Osteoblast (primary cell): Measurements from ENCODE around the gene INA. TPM values are rescaled to one million over a fixed set of nuclear protein-coding genes. Genes with fewer than 3 reads are reported as not detected.

ENCODE experiments used
- DNase-seq: peaks from one replicate; pipeline ENCODE4 v3.0.0; 2011; ENCODE audit warnings: low spot score, mixed read lengths; ENCODE audit not compliant: insufficient read length; ENCODE audit errors: missing footprints
- H2AFZ ChIP-seq: 2 replicates; pipeline ENCODE4 v1.6.0; 2011; ENCODE audit warnings: mild to moderate bottlenecking, low read length
- H3K27ac ChIP-seq: 2 replicates; pipeline ENCODE4 v1.5.1; 2011; ENCODE audit warnings: mild to moderate bottlenecking, low read depth, low read length, moderate library complexity
- H3K27me3 ChIP-seq: 2 replicates; pipeline ENCODE4 v1.6.0; 2012; ENCODE audit warnings: mild to moderate bottlenecking, control low read depth, inconsistent platforms, low read length, moderate library complexity; ENCODE audit not compliant: insufficient read depth
- H3K36me3 ChIP-seq: 2 replicates; pipeline ENCODE4 v1.5.1; 2011; ENCODE audit warnings: mild to moderate bottlenecking, low read length, control low read depth, moderate library complexity; ENCODE audit not compliant: insufficient read depth
- H3K4me1 ChIP-seq: 2 replicates; pipeline ENCODE4 v1.5.1; 2011; ENCODE audit warnings: mild to moderate bottlenecking, low read length, control low read depth, moderate library complexity; ENCODE audit not compliant: insufficient read depth
- H3K4me2 ChIP-seq: 2 replicates; pipeline ENCODE4 v1.6.0; 2011; ENCODE audit warnings: mild to moderate bottlenecking, low read length; ENCODE audit not compliant: insufficient read depth
- H3K4me3 ChIP-seq: fragments of 200-600 bp; sonication (generic); 3 replicates; pipeline ENCODE4 v1.5.1; 2012; ENCODE audit warnings: mild to moderate bottlenecking, low read length, inconsistent platforms; ENCODE audit not compliant: insufficient read depth
- H3K79me2 ChIP-seq: 2 replicates; pipeline ENCODE4 v1.6.0; 2012; ENCODE audit warnings: mild to moderate bottlenecking, low read length, control low read depth, inconsistent platforms; ENCODE audit not compliant: insufficient read depth
- H3K9me3 ChIP-seq: 2 replicates; pipeline ENCODE4 v1.5.1; 2011; ENCODE audit warnings: low read depth, low read length, control low read depth
- H4K20me1 ChIP-seq: 2 replicates; pipeline ENCODE4 v1.6.0; 2012; ENCODE audit warnings: mild to moderate bottlenecking, low read length, control low read depth; ENCODE audit not compliant: insufficient read depth
- total RNA-seq: library from RNA; depleted of rRNA; stranded (reverse); fragments of >200 nt; gene quantifications from 2 replicates; pipeline ENCODE4 v1.2.3, GENCODE V29; 2012
- TF ChIP-seq, protein P1 (sequence below): IDR thresholded peaks from 2 replicates; pipeline ENCODE4 v1.5.1; 2011; ENCODE audit warnings: mild to moderate bottlenecking, low read depth, low read length, moderate library complexity; ENCODE audit errors: extremely low read depth

Gene INA
- total RNA-seq, 1 donor: 0.36 TPM

GRCh38 chr10:103232772-103233488 is 44.0 kb upstream of the INA start:
- no peak overlapping the region for H3K4me2 ChIP-seq

GRCh38 chr10:103235775-103236174 is 41.2 kb upstream of the INA start:
- H4K20me1 ChIP-seq: no peaks in the 10 kb centered on the region
- H2AFZ ChIP-seq: no peak overlapping the region
- H3K9me3 ChIP-seq: no peaks in the 10 kb centered on the region
- H3K4me3 ChIP-seq: no peak overlapping the region
- no peak overlapping the region for H3K27ac ChIP-seq
- no peak for DNase-seq
- no peaks in the 10 kb centered on the region for H3K27me3 ChIP-seq
- H3K4me1 ChIP-seq: peaks cover 25% of the 10 kb centered on the region
- no peaks in the 10 kb centered on the region for H3K36me3 ChIP-seq
- no peak overlapping the region for H3K4me2 ChIP-seq
- TF ChIP-seq, protein P1, sequence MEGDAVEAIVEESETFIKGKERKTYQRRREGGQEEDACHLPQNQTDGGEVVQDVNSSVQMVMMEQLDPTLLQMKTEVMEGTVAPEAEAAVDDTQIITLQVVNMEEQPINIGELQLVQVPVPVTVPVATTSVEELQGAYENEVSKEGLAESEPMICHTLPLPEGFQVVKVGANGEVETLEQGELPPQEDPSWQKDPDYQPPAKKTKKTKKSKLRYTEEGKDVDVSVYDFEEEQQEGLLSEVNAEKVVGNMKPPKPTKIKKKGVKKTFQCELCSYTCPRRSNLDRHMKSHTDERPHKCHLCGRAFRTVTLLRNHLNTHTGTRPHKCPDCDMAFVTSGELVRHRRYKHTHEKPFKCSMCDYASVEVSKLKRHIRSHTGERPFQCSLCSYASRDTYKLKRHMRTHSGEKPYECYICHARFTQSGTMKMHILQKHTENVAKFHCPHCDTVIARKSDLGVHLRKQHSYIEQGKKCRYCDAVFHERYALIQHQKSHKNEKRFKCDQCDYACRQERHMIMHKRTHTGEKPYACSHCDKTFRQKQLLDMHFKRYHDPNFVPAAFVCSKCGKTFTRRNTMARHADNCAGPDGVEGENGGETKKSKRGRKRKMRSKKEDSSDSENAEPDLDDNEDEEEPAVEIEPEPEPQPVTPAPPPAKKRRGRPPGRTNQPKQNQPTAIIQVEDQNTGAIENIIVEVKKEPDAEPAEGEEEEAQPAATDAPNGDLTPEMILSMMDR: no peak
- no peaks in the 10 kb centered on the region for H3K79me2 ChIP-seq

More at GRCh38 chr10:103232772-103233488, 44.0 kb upstream of the INA start:
- no peak overlapping the region for H3K4me3 ChIP-seq
- no peak overlapping the region for H2AFZ ChIP-seq
- H3K4me1 ChIP-seq: peaks cover 35% of the 10 kb centered on the region
- H3K27ac ChIP-seq: peak overlapping the region; percentile 28
- H3K27me3 ChIP-seq: no peaks in the 10 kb centered on the region
- H4K20me1 ChIP-seq: no peaks in the 10 kb centered on the region
- TF ChIP-seq, protein P1: no peak
- no peaks in the 10 kb centered on the region for H3K36me3 ChIP-seq
- H3K9me3 ChIP-seq: no peaks in the 10 kb centered on the region
- DNase-seq: no peak
- H3K79me2 ChIP-seq: no peaks in the 10 kb centered on the region

DNA sequence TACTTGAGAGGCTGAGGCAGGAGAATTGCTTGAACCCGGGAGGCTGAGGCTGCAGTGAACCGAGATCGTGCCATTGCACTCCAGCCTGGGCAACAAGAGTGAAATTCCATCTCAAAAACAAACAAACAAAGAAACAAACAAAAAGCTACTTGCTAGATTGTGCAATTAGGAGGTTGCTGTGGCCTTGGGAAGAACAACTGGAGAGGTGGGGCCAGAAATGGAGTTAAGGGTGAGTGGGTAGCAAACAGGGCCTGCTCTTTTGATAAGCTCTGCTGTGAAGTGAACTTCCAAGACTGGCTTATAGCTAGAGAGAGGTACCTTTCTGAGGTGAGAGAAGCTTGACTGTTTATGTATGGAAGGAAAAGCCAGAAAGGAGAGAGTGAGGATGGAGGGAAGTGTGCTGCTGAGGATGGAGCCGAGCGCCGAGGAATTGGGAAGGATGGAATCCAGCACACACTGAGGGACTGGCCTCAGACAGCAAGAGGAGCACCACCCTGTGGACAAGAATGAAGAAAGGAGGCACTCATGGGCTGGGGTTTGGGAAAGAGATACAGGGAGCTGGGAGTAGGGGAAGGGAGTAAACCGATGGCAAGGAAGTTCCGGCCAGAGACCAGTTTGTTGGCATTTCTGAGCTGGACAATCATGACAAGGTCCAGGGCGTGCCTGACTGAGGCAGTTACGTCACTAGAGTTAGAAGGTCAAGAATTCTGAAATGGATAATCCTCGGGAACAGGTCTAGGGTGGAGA is 38.3 kb upstream of the INA start:
- H2AFZ ChIP-seq: peak overlapping the region; percentile 74
- no peaks in the 10 kb centered on the region for H3K9me3 ChIP-seq
- no peaks in the 10 kb centered on the region for H3K79me2 ChIP-seq
- peak; percentile 88 for DNase-seq
- peak overlapping the region; percentile 16 for H3K27ac ChIP-seq
- no peaks in the 10 kb centered on the region for H3K36me3 ChIP-seq
- peaks cover 12% of the 10 kb centered on the region for H3K4me1 ChIP-seq
- H4K20me1 ChIP-seq: no peaks in the 10 kb centered on the region
- no peaks in the 10 kb centered on the region for H3K27me3 ChIP-seq
- H3K4me2 ChIP-seq: peak overlapping the region; percentile 41
- TF ChIP-seq, protein P1: peak; percentile 73
- no peak overlapping the region for H3K4me3 ChIP-seq

DNA sequence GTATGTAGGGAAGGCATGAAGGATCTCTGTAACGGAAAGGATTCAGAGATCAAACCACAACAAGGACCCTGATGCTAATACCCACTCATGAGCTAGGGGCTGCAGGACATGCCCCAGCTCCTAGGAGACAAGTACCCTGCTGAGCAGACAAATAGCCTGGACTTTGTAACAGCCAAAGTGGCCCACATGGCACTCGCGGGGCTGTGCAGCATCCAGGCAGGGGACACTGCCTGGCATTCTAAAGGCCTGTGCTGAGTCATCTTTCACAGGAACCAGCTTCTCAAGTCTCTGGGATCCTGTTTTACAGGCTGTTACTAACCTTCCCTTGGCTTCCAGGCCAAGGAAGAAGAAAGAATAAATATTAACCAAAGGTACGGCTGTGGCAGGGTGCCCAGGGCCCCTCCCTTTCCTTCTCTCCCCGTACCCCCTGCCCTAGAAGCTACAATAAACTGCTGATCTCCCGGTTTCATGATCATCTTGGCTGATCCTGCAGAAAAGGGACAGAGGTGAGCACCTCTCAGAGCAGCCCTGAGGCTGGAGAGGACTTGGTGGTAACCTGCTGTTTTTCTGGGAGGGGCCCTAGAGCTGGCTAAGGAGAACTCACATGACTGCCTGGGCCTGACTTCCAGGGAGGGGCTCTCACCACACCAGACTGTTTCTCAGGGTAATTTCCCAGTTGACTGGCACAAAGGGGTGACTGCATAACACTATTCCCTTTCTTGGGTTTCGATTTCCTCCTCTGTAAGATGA is 35.5 kb upstream of the INA start:
- Histone ChIP-seq H4K20me1 (no peaks in the 10 kb centered on the region), H3K4me1 (peaks cover 12% of the 10 kb centered on the region), H3K4me3 (no peak overlapping the region), H3K9me3 (no peaks in the 10 kb centered on the region), H2AFZ (peak overlapping the region; percentile 80), H3K36me3 (no peaks in the 10 kb centered on the region), H3K4me2 (no peak overlapping the region), H3K79me2 (no peaks in the 10 kb centered on the region), H3K27ac (no peak overlapping the region), H3K27me3 (no peaks in the 10 kb centered on the region)
- TF ChIP-seq, protein P1: no peak
- peak; percentile 74 for DNase-seq
